ENCODE data around the gene MRGPRE.

MRGPRE gene

GRCh38 chr11:3177931-3178330, 54.3 kb downstream of the MRGPRE start:
- DNase-seq, result no peak

Data from NCI-H526 (cell line).